ENCODE data around the gene CMSS1.

The CMSS1 gene

GRCh38 chr3:99928771-99929744 is 111.4 kb downstream of the CMSS1 start:
- H3K4me3 ChIP-seq (ENCODE audit: low read depth, low read length): no peak overlapping the region

GRCh38 chr3:99929745-99930139 is 112.1 kb downstream of the CMSS1 start:
- Histone ChIP-seq H3K27me3 (replicated peaks) (no peaks in the 10 kb centered on the region), H3K4me3 (ENCODE audit: low read depth, low read length) (no peak overlapping the region), H3K27ac (no peak overlapping the region), H3K36me3 (replicated peaks) (no peaks in the 10 kb centered on the region)
- in situ Hi-C loops (cut with HindIII; ENCODE audit: low pct_ligation_motif_present, low sequenced_read_pairs): no loop called here
- TF ChIP-seq, protein P1, sequence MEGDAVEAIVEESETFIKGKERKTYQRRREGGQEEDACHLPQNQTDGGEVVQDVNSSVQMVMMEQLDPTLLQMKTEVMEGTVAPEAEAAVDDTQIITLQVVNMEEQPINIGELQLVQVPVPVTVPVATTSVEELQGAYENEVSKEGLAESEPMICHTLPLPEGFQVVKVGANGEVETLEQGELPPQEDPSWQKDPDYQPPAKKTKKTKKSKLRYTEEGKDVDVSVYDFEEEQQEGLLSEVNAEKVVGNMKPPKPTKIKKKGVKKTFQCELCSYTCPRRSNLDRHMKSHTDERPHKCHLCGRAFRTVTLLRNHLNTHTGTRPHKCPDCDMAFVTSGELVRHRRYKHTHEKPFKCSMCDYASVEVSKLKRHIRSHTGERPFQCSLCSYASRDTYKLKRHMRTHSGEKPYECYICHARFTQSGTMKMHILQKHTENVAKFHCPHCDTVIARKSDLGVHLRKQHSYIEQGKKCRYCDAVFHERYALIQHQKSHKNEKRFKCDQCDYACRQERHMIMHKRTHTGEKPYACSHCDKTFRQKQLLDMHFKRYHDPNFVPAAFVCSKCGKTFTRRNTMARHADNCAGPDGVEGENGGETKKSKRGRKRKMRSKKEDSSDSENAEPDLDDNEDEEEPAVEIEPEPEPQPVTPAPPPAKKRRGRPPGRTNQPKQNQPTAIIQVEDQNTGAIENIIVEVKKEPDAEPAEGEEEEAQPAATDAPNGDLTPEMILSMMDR (IDR thresholded peaks at IDR 0.05; ENCODE audit: low read depth, low read length, missing control alignments): no peak
- no peak for DNase-seq

More at GRCh38 chr3:99928771-99929744, 111.4 kb downstream of the CMSS1 start:
- Histone ChIP-seq H3K27me3 (replicated peaks) (no peaks in the 10 kb centered on the region), H3K27ac (no peak overlapping the region), H3K36me3 (replicated peaks) (no peaks in the 10 kb centered on the region)
- TF ChIP-seq, protein P1 (IDR thresholded peaks at IDR 0.05; ENCODE audit: low read depth, low read length, missing control alignments): peak; percentile 3
- no peak for DNase-seq
- in situ Hi-C loops (cut with HindIII; ENCODE audit: low pct_ligation_motif_present, low sequenced_read_pairs): no loop called here

- TF ChIP-seq, protein P1 (IDR thresholded peaks at IDR 0.05; ENCODE audit: low read depth, low read length, missing control alignments): no peak
Observed at GRCh38 chr3:99931059-99931458, 113.4 kb downstream of the CMSS1 start.

GRCh38 chr3:99933971-99934750 is 116.5 kb downstream of the CMSS1 start:
- H3K4me3 ChIP-seq (ENCODE audit: low read depth, low read length): no peak overlapping the region
- in situ Hi-C loops (cut with HindIII; ENCODE audit: low pct_ligation_motif_present, low sequenced_read_pairs): no loop called here
- no peak overlapping the region for H3K27ac ChIP-seq
- no peaks in the 10 kb centered on the region for H3K27me3 ChIP-seq (replicated peaks)
- TF ChIP-seq, protein P1 (IDR thresholded peaks at IDR 0.05; ENCODE audit: low read depth, low read length, missing control alignments): no peak
- no peaks in the 10 kb centered on the region for H3K36me3 ChIP-seq (replicated peaks)
- DNase-seq: no peak

More at GRCh38 chr3:99931059-99931458, 113.4 kb downstream of the CMSS1 start:
- H3K27ac ChIP-seq: no peak overlapping the region
- no peak for DNase-seq
- in situ Hi-C loops (cut with HindIII; ENCODE audit: low pct_ligation_motif_present, low sequenced_read_pairs): no loop called here
- no peaks in the 10 kb centered on the region for H3K27me3 ChIP-seq (replicated peaks)
- H3K4me3 ChIP-seq (ENCODE audit: low read depth, low read length): no peak overlapping the region
- no peaks in the 10 kb centered on the region for H3K36me3 ChIP-seq (replicated peaks)

GRCh38 chr3:99934975-99935797 is 117.5 kb downstream of the CMSS1 start:
- peak; percentile 21 for DNase-seq
- Histone ChIP-seq H3K4me3 (ENCODE audit: low read depth, low read length) (no peak overlapping the region), H3K36me3 (replicated peaks) (no peaks in the 10 kb centered on the region), H3K27ac (no peak overlapping the region), H3K27me3 (replicated peaks) (no peaks in the 10 kb centered on the region)
- in situ Hi-C loops (cut with HindIII; ENCODE audit: low pct_ligation_motif_present, low sequenced_read_pairs): no loop called here
- TF ChIP-seq, protein P1 (IDR thresholded peaks at IDR 0.05; ENCODE audit: low read depth, low read length, missing control alignments): no peak

Data from brain microvascular endothelial cell (primary cell).